Thoracic aorta (tissue), 2 donors: Measurements from ENCODE around the gene PELO. TPM values are rescaled to one million over a fixed set of nuclear protein-coding genes. Genes with fewer than 3 reads are reported as not detected.

Source experiments
- ATAC-seq: fragments of 150-250 bp; one replicate; pipeline ENCODE4 v1.8.0; 2017; ENCODE audit warnings: low read depth; ENCODE audit not compliant: insufficient number of reproducible peaks, low FRiP score
- DNase-seq: peaks from one replicate; pipeline ENCODE4 v3.0.0-alpha.2; 2020; ENCODE audit warnings: low spot score
- H3K27ac ChIP-seq, 2 donors: fragments of 200-600 bp; sonication (generic); 1 replicate in 1 of 2; 2 replicates in 1 of 2; pipeline ENCODE4 v1.5.1; 2016; ENCODE audit warnings: mild to moderate bottlenecking in 2 of 2, moderate library complexity in 2 of 2
- H3K27me3 ChIP-seq: fragments of 200-600 bp; sonication (generic); replicated peaks from 2 replicates; pipeline ENCODE4 v1.6.0; 2016; ENCODE audit warnings: mild to moderate bottlenecking; ENCODE audit not compliant: insufficient read depth
- H3K36me3 ChIP-seq: fragments of 200-600 bp; sonication (generic); one replicate; pipeline ENCODE4 v1.5.1; 2016
- H3K4me1 ChIP-seq, 2 donors: fragments of 200-600 bp; sonication (generic); 1 replicate in 1 of 2; 2 replicates in 1 of 2; pipeline versions ENCODE4 v1.5.1 to v1.6.0; 2016; ENCODE audit warnings: low read depth in 2 of 2, mild to moderate bottlenecking in 1 of 2; ENCODE audit not compliant: control insufficient read depth in 1 of 2
- H3K4me3 ChIP-seq: fragments of 200-600 bp; sonication (generic); 2 replicates; pipeline ENCODE4 v1.5.1; 2016; ENCODE audit warnings: mild to moderate bottlenecking
- H3K9me3 ChIP-seq: fragments of 200-600 bp; sonication (generic); 2 replicates; pipeline ENCODE4 v1.5.1; 2016
- total RNA-seq, 2 donors: library from RNA; depleted of rRNA; stranded (reverse); fragments of >200 nt; gene quantifications; one replicate each; pipeline versions ENCODE4 v1.1.0 to v1.2.3, GENCODE V29; 2016
- TF ChIP-seq, protein P1 (sequence below): fragments of 200-600 bp; sonication (generic); IDR thresholded peaks from one replicate; pipeline ENCODE4 v1.5.1; 2019; ENCODE audit warnings: antibody characterized with exemption

The PELO gene
- total RNA-seq, 2 donors from 2014 or later: 28.8 to 44.7 TPM

DNA sequence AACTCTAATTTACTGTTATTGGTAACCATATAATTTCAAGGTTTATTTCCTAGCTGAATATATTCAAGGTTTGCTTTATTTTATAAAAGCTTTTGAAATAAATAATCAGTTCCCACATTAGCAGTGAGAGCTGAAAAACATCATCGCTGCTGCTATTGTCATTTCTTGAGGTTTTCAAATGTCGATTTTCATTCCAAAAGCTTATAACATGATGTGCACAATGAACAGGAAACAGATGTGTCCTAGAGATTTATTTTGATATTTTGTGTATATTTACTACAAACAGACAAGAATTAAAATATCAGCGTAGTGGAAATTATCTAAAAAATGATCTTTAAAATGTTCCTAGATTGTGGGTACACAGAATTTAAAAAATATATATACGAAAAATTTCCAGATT is 10.5 kb upstream of the PELO start:
- H3K9me3 ChIP-seq: no peaks in the 10 kb centered on the region
- no peaks in the 10 kb centered on the region for H3K27me3 ChIP-seq
- H3K4me1 ChIP-seq: no peaks in the 10 kb centered on the region
- ATAC-seq (no peak), DNase-seq (no peak)
- TF ChIP-seq, protein P1, sequence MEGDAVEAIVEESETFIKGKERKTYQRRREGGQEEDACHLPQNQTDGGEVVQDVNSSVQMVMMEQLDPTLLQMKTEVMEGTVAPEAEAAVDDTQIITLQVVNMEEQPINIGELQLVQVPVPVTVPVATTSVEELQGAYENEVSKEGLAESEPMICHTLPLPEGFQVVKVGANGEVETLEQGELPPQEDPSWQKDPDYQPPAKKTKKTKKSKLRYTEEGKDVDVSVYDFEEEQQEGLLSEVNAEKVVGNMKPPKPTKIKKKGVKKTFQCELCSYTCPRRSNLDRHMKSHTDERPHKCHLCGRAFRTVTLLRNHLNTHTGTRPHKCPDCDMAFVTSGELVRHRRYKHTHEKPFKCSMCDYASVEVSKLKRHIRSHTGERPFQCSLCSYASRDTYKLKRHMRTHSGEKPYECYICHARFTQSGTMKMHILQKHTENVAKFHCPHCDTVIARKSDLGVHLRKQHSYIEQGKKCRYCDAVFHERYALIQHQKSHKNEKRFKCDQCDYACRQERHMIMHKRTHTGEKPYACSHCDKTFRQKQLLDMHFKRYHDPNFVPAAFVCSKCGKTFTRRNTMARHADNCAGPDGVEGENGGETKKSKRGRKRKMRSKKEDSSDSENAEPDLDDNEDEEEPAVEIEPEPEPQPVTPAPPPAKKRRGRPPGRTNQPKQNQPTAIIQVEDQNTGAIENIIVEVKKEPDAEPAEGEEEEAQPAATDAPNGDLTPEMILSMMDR: no peak
- H3K27ac ChIP-seq: no peak overlapping the region
- H3K4me3 ChIP-seq: no peak overlapping the region
- H3K36me3 ChIP-seq: no peaks in the 10 kb centered on the region

DNA sequence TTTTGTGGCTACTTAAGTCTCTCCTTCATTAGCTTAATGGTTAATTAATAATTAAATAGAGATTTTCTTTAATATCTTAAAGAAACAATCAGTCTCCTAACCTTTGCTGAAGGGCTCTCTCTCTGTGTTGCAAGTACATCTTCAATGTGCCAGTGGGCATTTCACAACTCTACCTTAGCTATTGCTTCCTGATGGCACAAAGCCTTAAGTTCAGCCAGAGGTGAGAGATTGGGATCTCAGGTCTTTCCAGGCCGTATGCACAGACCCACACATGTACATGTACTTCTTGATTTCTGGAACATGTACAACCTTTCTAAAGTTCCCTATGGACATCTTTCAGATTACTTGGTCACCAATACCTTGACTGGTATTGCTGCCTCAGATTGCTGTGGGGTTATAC is 8.9 kb upstream of the PELO start:
- DNase-seq (no peak), ATAC-seq (no peak)
- no peaks in the 10 kb centered on the region for H3K36me3 ChIP-seq
- no peaks in the 10 kb centered on the region for H3K9me3 ChIP-seq
- no peak overlapping the region for H3K27ac ChIP-seq
- peaks cover 0 to 5% of the 10 kb centered on the region in 2 donors for H3K4me1 ChIP-seq
- no peak overlapping the region for H3K4me3 ChIP-seq
- TF ChIP-seq, protein P1: no peak
- no peaks in the 10 kb centered on the region for H3K27me3 ChIP-seq

DNA sequence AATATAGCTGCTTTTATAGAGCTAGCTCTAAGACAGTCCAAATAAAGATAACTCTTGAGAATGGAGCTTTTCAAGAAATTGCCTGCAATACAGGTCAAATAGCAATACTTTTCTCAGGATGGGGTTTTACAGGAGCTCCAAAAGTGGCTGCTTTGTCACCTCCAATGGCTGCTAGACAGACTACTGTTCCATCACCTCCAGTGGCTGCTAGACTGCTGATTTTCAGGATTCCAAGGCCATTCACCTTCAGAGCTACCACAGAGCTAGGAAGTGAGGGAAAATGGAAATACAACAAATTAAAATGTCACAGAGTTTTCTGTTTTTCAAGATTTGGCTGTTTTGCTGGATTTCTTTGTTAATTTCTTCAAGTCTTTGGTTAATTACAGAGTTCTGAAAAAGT is 8.5 kb upstream of the PELO start:
- Histone ChIP-seq H3K4me3 (no peak overlapping the region), H3K9me3 (no peaks in the 10 kb centered on the region), H3K4me1 (peaks cover 0 to 9% of the 10 kb centered on the region in 2 donors), H3K27me3 (no peaks in the 10 kb centered on the region), H3K36me3 (no peaks in the 10 kb centered on the region), H3K27ac (no peak overlapping the region)
- DNase-seq (no peak), ATAC-seq (no peak)
- TF ChIP-seq, protein P1: no peak

DNA sequence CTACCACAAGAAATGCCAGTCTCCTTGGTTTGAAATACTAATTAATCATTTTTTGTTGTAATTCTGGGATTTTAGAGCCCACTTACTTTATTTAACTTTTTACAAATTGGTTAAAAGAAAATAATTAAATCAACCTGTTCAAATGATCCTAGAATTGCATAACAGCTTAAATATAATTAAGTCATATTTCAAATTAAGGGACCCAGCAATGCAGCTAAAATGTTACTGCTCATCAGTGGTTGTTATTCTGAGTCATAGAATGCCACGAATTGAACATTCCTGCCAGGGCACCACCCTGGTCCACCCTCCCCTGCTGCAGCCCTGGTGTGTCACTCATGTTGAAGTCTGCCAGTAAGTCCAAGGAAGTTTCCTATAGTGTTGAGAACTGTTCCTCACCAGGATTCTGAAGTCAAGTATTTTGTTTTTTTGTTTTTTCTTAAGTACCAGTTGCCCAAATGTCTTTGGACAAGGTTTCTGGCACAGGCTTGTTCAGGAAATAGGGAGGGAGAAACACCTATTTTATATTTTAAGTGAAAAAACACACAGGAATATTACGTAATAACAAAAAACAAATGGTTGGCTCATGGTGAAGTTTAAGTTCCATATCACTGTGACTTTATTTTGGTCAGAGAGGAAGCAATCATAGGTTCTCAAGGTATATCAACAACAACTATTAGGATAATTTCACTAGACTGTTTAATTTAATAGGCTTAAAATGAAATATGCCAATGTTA is 4.3 kb upstream of the PELO start:
- peak overlapping the region in 1 of 2 donors; percentile 73 for H3K27ac ChIP-seq

DNA sequence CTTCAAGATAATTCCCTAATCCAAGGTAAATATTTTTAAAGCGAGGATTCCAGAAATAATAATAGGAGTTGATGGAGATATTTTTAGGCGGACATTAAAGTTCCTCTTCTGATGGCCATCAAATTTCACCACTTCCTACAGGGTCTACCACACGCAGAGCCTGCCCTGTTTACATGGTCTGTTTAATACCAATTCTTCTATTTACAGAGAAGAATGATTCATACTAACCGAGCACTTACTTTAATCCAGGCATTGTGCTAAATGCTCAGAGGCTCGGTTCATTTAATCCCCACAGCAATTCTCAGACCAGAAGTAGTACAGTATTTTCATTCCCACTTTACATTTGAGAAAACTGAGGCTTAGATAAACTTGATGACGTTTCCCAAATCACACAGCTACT is 3.0 kb upstream of the PELO start:
- H3K4me1 ChIP-seq: peaks cover 3 to 28% of the 10 kb centered on the region in 2 donors
- peak overlapping the region; percentile 18 to 24 for H3K27ac ChIP-seq
- no peak for DNase-seq
- TF ChIP-seq, protein P1: no peak
- no peak overlapping the region for H3K4me3 ChIP-seq
- no peak for ATAC-seq
- H3K36me3 ChIP-seq: no peaks in the 10 kb centered on the region
- H3K9me3 ChIP-seq: no peaks in the 10 kb centered on the region
- H3K27me3 ChIP-seq: no peaks in the 10 kb centered on the region

More for the DNA sequence above, 4.3 kb upstream of the PELO start:
- Histone ChIP-seq H3K27me3 (no peaks in the 10 kb centered on the region), H3K9me3 (no peaks in the 10 kb centered on the region), H3K4me3 (peak overlapping the region; percentile 9), H3K36me3 (no peaks in the 10 kb centered on the region), H3K4me1 (peaks cover 3 to 28% of the 10 kb centered on the region in 2 donors)
- DNase-seq (peak; percentile 25), ATAC-seq (peak; percentile 48)
- TF ChIP-seq, protein P1: no peak
